GM18498 (cell line): ENCODE results near the gene CDK7.

Source experiments
- ATAC-seq: cut with Tn5 transposase; IDR thresholded peaks from one replicate; pipeline ENCODE4 v1.9.1; 2021; ENCODE audit warnings: mild to moderate bottlenecking, moderate library complexity; ENCODE audit not compliant: unreplicated experiment

The CDK7 gene

DNA sequence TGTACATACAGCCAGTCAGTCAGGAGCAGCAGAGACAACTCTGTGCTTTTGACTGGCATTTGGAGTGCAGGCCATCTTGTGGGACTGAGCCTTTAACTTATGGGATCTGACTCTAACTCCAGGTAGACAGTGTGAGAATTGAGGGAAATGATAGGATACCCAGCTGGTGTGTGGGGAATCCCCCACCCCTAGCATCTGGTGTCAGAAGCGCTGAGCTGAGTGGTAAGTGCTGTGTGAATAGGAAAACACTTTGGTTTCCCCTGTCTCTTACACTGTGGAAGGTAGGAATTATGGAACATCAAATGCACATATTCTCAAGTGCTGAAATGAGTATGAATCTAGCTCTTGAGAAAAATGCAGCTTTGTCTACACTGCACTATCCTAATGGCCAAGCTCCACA is 54.0 kb downstream of the CDK7 start:
- ATAC-seq, result no peak

DNA sequence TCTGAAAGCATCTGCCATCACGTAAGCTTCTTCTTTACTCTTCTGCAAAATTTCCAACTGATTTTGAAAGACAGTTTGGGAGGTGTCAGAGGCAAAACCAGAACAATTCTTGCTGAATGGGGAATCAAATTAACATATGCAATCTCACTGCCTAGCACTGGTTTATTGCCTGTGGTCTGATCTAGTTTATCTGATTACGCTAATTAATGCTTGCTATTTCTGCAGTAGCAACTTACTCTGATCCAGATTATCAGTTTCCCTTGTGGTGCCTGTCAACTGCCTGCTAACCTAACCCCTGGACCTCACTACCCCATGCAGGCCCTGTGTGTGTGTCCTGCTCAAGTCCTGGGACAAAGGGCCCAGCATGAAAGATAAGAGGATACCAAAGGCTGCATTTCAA is 57.6 kb downstream of the CDK7 start:
- ATAC-seq, result no peak

DNA sequence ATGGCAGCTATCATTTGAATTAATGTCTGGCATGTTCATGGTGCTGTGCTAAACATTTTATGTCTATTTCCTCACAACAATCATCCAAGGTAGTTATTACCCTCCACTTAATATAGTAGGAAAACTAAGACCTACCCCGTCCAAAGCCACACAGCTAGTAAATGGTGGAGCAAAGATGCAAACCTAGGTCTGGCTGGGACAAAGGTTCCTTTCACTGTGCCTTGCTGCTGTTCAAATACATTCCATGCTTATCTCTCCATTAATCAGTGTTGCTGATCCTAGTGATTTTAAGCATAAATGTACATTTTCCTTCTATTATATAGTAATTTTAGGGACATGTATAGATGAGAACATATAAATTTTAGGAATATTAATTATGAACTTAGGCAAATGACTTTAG is 59.2 kb downstream of the CDK7 start:
- no peak for ATAC-seq

DNA sequence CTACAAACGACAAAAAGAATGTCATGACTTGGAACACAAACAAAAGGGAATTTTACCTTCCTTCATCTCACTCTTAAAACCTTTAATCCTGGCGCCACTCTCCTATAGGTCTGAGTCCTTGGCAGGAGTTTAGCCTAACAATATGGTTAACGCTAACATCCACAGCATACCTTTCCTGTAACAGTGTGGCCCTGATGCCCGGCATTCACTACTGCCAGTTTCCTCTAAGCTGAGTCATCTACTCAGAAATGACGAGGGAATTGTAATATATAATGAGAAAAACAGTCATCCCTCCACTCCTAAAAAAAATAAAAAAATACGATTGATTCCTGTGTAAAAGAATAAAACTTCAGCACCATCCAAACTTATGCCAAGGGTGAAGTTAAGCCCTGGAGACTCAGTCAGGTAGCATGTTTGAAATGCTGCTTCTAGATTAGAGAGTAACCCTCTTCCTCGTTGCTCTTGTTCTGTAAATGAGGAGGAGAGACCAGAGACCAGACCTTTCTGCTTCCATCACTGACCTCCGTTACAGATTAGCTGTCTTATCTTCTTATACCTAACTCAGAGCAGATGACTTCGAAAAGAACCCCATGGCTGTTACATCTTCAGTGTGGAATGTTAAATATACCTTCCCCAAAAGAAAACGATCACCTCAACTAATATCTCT is 60.5 kb downstream of the CDK7 start:
- ATAC-seq, result no peak

DNA sequence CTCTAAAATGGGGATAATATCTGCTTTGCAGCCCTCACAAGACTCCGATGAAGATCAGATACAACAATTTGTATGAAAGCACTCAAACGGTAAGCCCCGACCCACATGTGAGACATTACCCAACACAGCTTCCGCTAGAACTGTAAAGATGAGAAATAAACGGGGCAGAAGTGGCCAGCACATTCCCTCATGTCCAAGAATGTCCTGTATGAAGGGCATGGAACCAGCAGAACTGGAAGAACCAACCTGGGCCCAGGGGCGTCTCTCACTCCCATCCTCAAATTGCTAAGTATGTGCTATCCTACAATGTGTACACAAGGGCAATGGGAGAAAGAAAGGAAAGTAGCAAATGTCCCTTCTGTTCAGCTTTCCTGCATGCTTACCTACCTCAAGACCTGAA is 64.9 kb downstream of the CDK7 start:
- ATAC-seq, result no peak

DNA sequence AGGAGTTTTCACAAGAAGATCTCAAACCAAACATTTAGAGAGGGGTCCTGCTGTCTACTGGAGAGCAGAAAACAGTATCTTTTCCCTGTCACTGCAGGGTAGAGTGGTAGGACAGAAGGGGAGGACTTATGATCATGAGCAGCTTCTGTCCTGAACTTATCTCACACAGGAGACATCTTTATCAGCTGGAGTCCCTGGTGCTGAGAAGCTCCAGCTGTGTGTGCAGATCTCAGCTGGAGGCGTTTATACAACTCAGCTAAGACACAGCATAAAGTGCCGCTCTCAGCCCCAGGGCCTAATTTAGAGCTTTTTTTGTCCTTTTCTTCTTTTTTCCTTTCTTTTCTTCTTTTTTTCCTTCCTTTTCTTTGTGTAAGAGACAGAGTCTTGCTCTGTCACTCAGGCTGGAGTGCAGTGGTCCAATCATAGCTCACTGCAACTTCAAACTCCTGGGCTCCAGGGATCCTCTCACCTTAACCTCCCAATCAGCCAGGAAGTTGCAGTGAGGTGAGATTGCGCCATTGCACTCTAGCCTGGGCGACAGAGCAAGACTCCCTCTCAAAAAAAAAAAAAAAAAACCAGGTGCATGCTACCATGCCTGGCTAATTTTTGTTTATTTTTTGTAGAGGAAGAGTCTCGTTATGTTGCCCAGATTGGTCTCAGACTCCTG is 66.0 kb downstream of the CDK7 start:
- ATAC-seq, result no peak

DNA sequence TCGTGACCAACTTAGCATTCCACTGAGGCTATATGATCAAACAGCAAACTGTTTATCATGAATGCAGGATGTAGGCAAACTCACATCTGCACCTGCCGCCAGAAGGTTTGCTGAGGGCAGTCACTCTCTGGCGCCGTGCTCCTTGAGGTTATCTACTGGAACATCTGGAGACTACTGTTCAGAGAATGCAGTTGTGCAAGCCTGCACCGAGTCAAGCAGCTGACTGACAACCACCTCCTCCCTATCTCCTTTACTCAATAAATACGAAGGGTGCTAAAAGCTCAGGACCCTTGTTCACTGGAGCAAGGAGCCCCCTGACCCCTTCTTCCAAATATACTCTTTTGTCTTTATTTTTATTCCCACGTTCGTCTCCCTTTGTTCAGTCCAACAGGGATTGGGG is 70.8 kb downstream of the CDK7 start:
- no peak for ATAC-seq

DNA sequence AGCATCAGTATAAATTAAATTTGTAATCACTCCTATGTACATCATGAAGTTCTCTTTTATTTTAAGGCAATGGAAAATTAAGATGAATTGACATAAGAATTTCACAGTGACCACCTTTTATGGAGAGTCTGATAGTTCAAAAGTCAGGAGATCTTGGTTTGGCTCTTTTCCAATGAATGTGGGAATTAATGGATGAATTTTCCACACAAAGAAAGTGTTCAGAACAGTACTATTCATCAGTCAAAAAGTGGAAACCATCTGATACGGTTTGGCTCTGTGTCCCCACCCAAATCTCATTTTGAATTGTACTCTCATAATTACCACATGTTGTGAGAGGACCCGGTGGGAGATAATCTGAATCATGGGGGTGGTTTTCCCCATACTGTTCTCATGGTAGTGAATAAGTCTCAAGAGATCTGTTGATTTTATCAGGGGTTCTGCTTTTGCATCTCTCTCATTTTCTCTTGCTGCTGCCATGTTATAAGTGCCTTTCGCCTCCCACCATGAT is 73.4 kb downstream of the CDK7 start:
- ATAC-seq, result no peak

DNA sequence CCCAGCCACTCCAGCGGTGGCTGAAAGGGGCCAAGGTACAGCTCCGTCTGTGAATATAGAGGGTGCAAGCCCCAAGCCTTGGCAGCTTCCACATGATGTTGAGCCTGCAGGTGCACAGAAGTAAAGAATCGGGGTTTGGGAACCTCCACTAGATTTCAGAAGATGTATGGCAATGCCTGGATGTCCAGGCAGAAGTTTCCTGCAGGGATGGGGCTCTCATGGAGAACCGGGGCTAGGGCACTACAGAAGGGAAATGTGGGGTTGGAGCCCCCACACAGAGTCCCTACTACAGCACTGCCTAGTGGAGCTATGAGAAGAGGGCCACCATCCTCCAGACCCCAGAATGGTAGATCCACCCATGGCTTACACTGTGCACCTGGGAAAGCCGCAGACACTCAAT is 74.7 kb downstream of the CDK7 start:
- no peak for ATAC-seq

DNA sequence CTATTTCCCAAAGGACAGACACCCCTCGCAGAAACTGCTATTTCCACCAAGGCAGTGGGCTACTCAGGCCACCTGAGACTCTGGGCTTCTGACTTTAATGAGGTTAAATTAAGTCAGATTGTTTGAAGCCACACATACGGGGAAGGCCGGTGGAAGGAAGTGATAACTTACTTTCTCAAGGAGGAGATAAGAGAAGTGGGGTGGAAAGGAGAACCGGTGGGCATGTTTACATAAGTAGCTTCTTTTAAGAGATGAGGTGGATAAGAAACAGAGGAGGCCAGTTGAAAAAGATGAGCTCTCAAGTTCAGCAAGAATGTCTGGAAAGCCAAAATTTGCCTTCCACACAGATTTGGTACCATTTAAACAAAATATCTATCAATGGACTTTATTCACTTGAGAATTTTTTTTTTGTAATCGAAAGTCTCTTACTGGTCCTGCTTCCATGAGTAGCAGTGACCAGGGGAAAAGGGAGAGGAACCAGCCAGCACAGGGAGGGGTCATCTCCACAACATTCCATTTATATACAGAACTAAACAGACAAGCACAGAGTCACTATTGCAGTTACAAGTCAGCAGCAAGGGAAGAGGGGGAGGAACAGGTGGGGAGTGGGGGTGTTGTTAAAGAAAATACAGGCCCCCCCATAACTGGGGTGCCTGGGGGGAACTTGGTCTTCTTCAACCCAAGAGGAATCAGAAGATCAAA is 77.9 kb downstream of the CDK7 start:
- no peak for ATAC-seq

DNA sequence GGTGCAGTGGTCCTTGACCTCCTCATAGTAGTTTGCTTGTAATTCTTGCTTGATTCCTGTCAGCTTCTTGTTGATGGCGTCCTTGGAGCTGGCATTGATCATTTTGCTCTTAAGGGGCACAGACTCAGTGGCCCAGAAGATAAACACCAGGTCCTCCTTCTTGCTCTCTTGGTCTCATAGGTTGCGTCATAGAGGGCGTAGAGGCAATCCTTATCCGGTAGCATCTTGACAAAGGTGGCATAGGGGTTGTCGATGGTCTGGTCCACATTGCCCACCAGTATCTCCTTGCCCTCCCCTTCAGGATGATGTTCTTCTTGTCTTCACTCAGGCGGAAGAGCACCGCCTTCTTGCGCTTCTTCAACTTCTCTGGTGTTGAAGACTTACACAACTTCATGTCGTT is 78.7 kb downstream of the CDK7 start:
- ATAC-seq, result no peak

DNA sequence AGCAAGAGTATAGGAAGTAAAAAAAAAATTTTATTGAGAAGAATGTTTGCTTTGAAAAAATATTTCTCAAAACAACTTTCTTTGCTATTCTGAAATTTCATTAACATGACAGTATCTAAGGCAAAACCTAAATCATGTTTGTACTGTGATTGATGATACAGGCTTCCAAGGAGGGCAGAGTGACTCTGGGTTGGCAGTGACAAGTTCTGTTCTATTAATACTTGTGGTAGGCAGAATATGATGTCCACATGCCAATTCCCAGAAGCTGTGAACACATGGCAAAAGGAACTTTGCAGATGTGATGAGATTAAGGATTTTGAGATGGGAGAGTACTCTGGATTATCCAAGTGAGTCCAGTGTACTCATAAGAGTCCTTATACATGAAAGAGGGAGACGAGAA is 81.3 kb downstream of the CDK7 start:
- ATAC-seq, result no peak

DNA sequence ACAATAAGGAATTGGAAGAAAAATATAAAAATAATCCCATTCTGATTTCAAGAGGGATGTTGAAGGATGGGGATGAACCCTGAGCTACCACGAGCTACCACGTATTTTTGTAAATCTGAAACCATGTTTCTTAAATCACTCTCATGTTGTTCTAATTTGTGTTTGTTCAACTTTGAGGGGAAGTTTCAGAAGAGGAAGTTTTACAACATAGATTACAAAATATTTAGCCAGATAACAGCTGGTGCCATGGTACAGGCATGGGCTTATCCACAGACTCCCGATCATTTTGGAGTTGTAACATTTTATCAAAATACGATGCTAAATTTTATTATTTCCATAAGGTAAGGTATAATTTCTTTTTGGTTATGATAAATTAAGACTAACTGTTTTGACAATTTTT is 82.7 kb downstream of the CDK7 start:
- ATAC-seq, result no peak

DNA sequence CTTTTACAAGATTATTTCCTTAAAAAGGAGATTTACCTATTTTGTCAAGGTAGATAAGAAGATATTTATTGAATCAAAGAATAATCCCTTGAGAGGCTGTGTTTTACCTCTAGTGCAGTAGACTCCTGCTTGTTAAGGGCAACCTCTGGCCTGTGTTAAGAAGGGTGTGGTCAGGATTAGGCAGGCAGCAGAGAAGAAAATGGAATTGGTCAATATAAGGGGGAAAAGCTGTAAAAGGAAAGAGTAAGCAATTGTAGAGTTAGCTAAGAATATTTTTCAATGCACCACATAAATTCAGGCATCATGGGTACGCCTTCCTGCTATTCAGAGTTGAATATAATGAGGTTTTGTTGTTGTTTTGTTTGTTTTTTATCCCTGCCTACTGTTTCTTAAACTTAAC is 91.7 kb downstream of the CDK7 start:
- ATAC-seq, result no peak
